ENCODE results near the gene SORBS1.

DNA sequence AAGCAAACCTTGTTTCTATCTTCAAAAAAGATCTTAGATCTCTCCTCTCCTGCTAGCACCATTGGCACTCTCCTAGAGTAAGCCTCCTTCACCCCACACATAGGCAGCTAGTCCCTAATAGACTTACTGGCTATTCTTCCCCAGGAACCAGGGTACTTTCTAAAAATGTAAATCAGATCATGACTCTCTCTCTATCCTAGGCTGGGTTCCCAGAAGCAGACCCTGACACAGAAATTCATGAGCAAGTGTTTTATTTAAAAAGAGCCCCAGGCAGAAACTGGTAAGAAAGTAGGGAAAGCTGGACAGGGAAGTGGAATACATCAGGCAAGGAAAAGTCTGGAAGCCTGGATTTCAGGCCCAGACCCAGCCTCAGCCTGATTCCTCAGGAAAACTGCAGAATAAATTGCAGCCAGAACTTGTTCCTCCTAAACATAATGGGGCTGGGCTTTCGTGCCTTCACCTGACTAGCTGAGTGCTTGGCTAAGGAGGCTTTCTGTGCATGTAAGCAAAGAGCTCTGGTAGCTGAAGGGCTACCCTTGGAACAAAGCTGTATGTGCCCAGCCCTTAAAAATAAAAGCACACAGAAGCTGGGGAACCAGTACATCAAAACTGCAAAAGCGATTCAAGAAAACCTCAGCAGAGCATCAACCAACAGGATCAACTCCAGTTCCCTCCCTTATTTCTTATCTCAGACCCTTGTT lies 18.8 kb upstream of the SORBS1 start:
- no peak for TF ChIP-seq EZH2 (IDR thresholded peaks at IDR 0.05; ENCODE audit: borderline replicate concordance, low read depth, low read length, poor library complexity, severe bottlenecking)
- TF ChIP-seq, protein P1, sequence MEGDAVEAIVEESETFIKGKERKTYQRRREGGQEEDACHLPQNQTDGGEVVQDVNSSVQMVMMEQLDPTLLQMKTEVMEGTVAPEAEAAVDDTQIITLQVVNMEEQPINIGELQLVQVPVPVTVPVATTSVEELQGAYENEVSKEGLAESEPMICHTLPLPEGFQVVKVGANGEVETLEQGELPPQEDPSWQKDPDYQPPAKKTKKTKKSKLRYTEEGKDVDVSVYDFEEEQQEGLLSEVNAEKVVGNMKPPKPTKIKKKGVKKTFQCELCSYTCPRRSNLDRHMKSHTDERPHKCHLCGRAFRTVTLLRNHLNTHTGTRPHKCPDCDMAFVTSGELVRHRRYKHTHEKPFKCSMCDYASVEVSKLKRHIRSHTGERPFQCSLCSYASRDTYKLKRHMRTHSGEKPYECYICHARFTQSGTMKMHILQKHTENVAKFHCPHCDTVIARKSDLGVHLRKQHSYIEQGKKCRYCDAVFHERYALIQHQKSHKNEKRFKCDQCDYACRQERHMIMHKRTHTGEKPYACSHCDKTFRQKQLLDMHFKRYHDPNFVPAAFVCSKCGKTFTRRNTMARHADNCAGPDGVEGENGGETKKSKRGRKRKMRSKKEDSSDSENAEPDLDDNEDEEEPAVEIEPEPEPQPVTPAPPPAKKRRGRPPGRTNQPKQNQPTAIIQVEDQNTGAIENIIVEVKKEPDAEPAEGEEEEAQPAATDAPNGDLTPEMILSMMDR (conservative IDR thresholded peaks at IDR 0.05; ENCODE audit: low read depth, low read length), result no peak

Data from A673 (cell line).